ENCODE results near the gene EFNA5. TPM values are rescaled to one million over a fixed set of nuclear protein-coding genes. Genes with fewer than 3 reads are reported as not detected.

Gene EFNA5
- total RNA-seq, 1 experiment from 2014 or later = 1.5 TPM

- Mint-ChIP-seq H3K27ac (ENCODE audit: unreplicated experiment) (no peak overlapping the region), H3K27me3 (ENCODE audit: insufficient read depth, unreplicated experiment) (peaks cover 14% of the 10 kb centered on the region), H3K4me1 (ENCODE audit: low read depth, unreplicated experiment) (peaks cover 6% of the 10 kb centered on the region), H3K4me3 (ENCODE audit: unreplicated experiment) (no peak overlapping the region), H3K36me3 (ENCODE audit: insufficient read depth, unreplicated experiment) (no peaks in the 10 kb centered on the region), H3K9me3 (ENCODE audit: unreplicated experiment) (no peaks in the 10 kb centered on the region)
- H3K9me3 ChIP-seq = no peaks in the 10 kb centered on the region
- ChIA-PET POLR2A (no interaction called here), CTCF (no interaction called here)
- intact Hi-C loops (cut with micrococcal nuclease; ENCODE audit: unreplicated experiment) = no loop called here
- peaks cover 12% of the 10 kb centered on the region; the same call in 1 of the 2 replicates for H3K4me1 ChIP-seq
- H3K27me3 ChIP-seq (replicated peaks; ENCODE audit: control insufficient read depth, insufficient read depth, low read length) = no peaks in the 10 kb centered on the region
- TF ChIP-seq, protein P1, sequence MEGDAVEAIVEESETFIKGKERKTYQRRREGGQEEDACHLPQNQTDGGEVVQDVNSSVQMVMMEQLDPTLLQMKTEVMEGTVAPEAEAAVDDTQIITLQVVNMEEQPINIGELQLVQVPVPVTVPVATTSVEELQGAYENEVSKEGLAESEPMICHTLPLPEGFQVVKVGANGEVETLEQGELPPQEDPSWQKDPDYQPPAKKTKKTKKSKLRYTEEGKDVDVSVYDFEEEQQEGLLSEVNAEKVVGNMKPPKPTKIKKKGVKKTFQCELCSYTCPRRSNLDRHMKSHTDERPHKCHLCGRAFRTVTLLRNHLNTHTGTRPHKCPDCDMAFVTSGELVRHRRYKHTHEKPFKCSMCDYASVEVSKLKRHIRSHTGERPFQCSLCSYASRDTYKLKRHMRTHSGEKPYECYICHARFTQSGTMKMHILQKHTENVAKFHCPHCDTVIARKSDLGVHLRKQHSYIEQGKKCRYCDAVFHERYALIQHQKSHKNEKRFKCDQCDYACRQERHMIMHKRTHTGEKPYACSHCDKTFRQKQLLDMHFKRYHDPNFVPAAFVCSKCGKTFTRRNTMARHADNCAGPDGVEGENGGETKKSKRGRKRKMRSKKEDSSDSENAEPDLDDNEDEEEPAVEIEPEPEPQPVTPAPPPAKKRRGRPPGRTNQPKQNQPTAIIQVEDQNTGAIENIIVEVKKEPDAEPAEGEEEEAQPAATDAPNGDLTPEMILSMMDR (IDR thresholded peaks at IDR 0.05; ENCODE audit: insufficient read depth in 1 of 2, low read depth in 1 of 2, low read length in 1 of 2, severe bottlenecking in 1 of 2, unreplicated experiment in 1 of 2) = no peak
- no peaks in the 10 kb centered on the region for H3K36me3 ChIP-seq (ENCODE audit: control insufficient read depth, insufficient read depth, low read length)
- H3K4me3 ChIP-seq (ENCODE audit: low read depth, low read length) = no peak overlapping the region
- no TSS peak for BruUV-seq (replicated peaks)
- DNase-seq = no peak
These were observed 7.0 kb downstream of the EFNA5 start for GRCh38 chr5:107663697-107664096.

- H3K4me3 ChIP-seq (ENCODE audit: low read depth, low read length) = no peak overlapping the region
- no peaks in the 10 kb centered on the region for H3K36me3 Mint-ChIP-seq (ENCODE audit: insufficient read depth, unreplicated experiment)
- TF ChIP-seq, protein P1 (IDR thresholded peaks at IDR 0.05; ENCODE audit: insufficient read depth in 1 of 2, low read depth in 1 of 2, low read length in 1 of 2, severe bottlenecking in 1 of 2, unreplicated experiment in 1 of 2) = no peak
- no peak overlapping the region for H3K4me3 Mint-ChIP-seq (ENCODE audit: unreplicated experiment)
- no peaks in the 10 kb centered on the region for H3K9me3 Mint-ChIP-seq (ENCODE audit: unreplicated experiment)
- no peaks in the 10 kb centered on the region for H3K4me1 Mint-ChIP-seq (ENCODE audit: low read depth, unreplicated experiment)
- H3K27me3 ChIP-seq (replicated peaks; ENCODE audit: control insufficient read depth, insufficient read depth, low read length) = no peaks in the 10 kb centered on the region
- ChIA-PET POLR2A (no interaction called here), CTCF (no interaction called here)
- intact Hi-C loops (cut with micrococcal nuclease; ENCODE audit: unreplicated experiment) = no loop called here
- no TSS peak for BruUV-seq (replicated peaks)
- no peak for DNase-seq
- H3K27ac Mint-ChIP-seq (ENCODE audit: unreplicated experiment) = no peak overlapping the region
- no peaks in the 10 kb centered on the region for H3K9me3 ChIP-seq
- H3K27me3 Mint-ChIP-seq (ENCODE audit: insufficient read depth, unreplicated experiment) = peaks cover 10% of the 10 kb centered on the region
- no peaks in the 10 kb centered on the region for H3K36me3 ChIP-seq (ENCODE audit: control insufficient read depth, insufficient read depth, low read length)
- no peaks in the 10 kb centered on the region for H3K4me1 ChIP-seq
These were observed 9.1 kb downstream of the EFNA5 start for GRCh38 chr5:107661650-107662044.

- DNase-seq = no peak
- ChIA-PET POLR2A (no interaction called here), CTCF (interaction anchor here (0.5 kb wide), 1 partner anchor 301 kb away, joined by 4 read pairs; no protein-coding TSS in a partner anchor)
- H3K4me3 Mint-ChIP-seq (ENCODE audit: unreplicated experiment) = no peak overlapping the region
- H3K27me3 ChIP-seq (replicated peaks; ENCODE audit: control insufficient read depth, insufficient read depth, low read length) = no peaks in the 10 kb centered on the region
- no peaks in the 10 kb centered on the region for H3K9me3 ChIP-seq
- H3K36me3 Mint-ChIP-seq (ENCODE audit: insufficient read depth, unreplicated experiment) = no peaks in the 10 kb centered on the region
- H3K9me3 Mint-ChIP-seq (ENCODE audit: unreplicated experiment) = no peaks in the 10 kb centered on the region
- intact Hi-C loops (cut with micrococcal nuclease; ENCODE audit: unreplicated experiment) = no loop called here
- no peaks in the 10 kb centered on the region for H3K36me3 ChIP-seq (ENCODE audit: control insufficient read depth, insufficient read depth, low read length)
- no peak overlapping the region for H3K27ac Mint-ChIP-seq (ENCODE audit: unreplicated experiment)
- H3K4me1 ChIP-seq = no peaks in the 10 kb centered on the region
- H3K27me3 Mint-ChIP-seq (ENCODE audit: insufficient read depth, unreplicated experiment) = peaks cover 10% of the 10 kb centered on the region
- TF ChIP-seq, protein P1 (IDR thresholded peaks at IDR 0.05; ENCODE audit: insufficient read depth in 1 of 2, low read depth in 1 of 2, low read length in 1 of 2, severe bottlenecking in 1 of 2, unreplicated experiment in 1 of 2) = no peak
- no peaks in the 10 kb centered on the region for H3K4me1 Mint-ChIP-seq (ENCODE audit: low read depth, unreplicated experiment)
- no peak overlapping the region for H3K4me3 ChIP-seq (ENCODE audit: low read depth, low read length)
- BruUV-seq (replicated peaks) = no TSS peak
These were observed 9.6 kb downstream of the EFNA5 start for GRCh38 chr5:107661038-107661649.
